Measurements from ENCODE around the gene CLSTN2. TPM values are rescaled to one million over a fixed set of nuclear protein-coding genes. Genes with fewer than 3 reads are reported as not detected.

CLSTN2 gene
- polyA plus RNA-seq, 1 experiment = 0.04 TPM

- Histone ChIP-seq H3K27ac (ENCODE audit: low read depth, low read length) (no peak overlapping the region), H3K4me3 (ENCODE audit: low read depth, low read length) (no peak overlapping the region), H3K27me3 (ENCODE audit: control insufficient read depth, insufficient read depth, low read length) (no peaks in the 10 kb centered on the region), H3K9me3 (ENCODE audit: control insufficient read depth, insufficient read depth, low read length) (no peaks in the 10 kb centered on the region; the same call in 1 of the 2 replicates)
- no peak for TF ChIP-seq CTCF (IDR thresholded peaks at IDR 0.05; ENCODE audit: low read depth, low read length)
- ChIA-PET CTCF (no interaction called here), POLR2A (no interaction called here)
- no peak for DNase-seq (ENCODE audit: low read depth, low spot score)
These were observed 73.2 kb downstream of the CLSTN2 start for GRCh38 chr3:140007911-140008869.

GRCh38 chr3:140010391-140010790, 75.4 kb downstream of the CLSTN2 start:
- no peak overlapping the region for H3K27ac ChIP-seq (ENCODE audit: low read depth, low read length)
- no peak for DNase-seq (ENCODE audit: low read depth, low spot score)
- no peaks in the 10 kb centered on the region; the same call in 1 of the 2 replicates for H3K9me3 ChIP-seq (ENCODE audit: control insufficient read depth, insufficient read depth, low read length)
- no peak overlapping the region for H3K4me3 ChIP-seq (ENCODE audit: low read depth, low read length)
- TF ChIP-seq CTCF (IDR thresholded peaks at IDR 0.05; ENCODE audit: low read depth, low read length) = no peak
- CTCF ChIA-PET = no interaction called here
- POLR2A ChIA-PET = no interaction called here
- H3K27me3 ChIP-seq (ENCODE audit: control insufficient read depth, insufficient read depth, low read length) = no peaks in the 10 kb centered on the region

- Histone ChIP-seq H3K27me3 (ENCODE audit: control insufficient read depth, insufficient read depth, low read length) (no peaks in the 10 kb centered on the region), H3K27ac (ENCODE audit: low read depth, low read length) (no peak overlapping the region), H3K9me3 (ENCODE audit: control insufficient read depth, insufficient read depth, low read length) (no peaks in the 10 kb centered on the region; the same call in 1 of the 2 replicates), H3K4me3 (ENCODE audit: low read depth, low read length) (no peak overlapping the region)
- no peak for TF ChIP-seq CTCF (IDR thresholded peaks at IDR 0.05; ENCODE audit: low read depth, low read length)
- POLR2A ChIA-PET = no interaction called here
- no peak for DNase-seq (ENCODE audit: low read depth, low spot score)
- CTCF ChIA-PET = no interaction called here
These were observed 76.1 kb downstream of the CLSTN2 start for GRCh38 chr3:140011086-140011485.

- no peak for DNase-seq (ENCODE audit: low read depth, low spot score)
- Histone ChIP-seq H3K27me3 (ENCODE audit: control insufficient read depth, insufficient read depth, low read length) (no peaks in the 10 kb centered on the region), H3K4me3 (ENCODE audit: low read depth, low read length) (no peak overlapping the region), H3K9me3 (ENCODE audit: control insufficient read depth, insufficient read depth, low read length) (no peaks in the 10 kb centered on the region; the same call in 1 of the 2 replicates), H3K27ac (ENCODE audit: low read depth, low read length) (no peak overlapping the region)
- TF ChIP-seq CTCF (IDR thresholded peaks at IDR 0.05; ENCODE audit: low read depth, low read length) = no peak
- ChIA-PET POLR2A (no interaction called here), CTCF (no interaction called here)
These were observed 76.8 kb downstream of the CLSTN2 start for GRCh38 chr3:140011611-140012277.

GRCh38 chr3:140013220-140013619, 78.2 kb downstream of the CLSTN2 start:
- no peaks in the 10 kb centered on the region; the same call in 1 of the 2 replicates for H3K9me3 ChIP-seq (ENCODE audit: control insufficient read depth, insufficient read depth, low read length)
- CTCF ChIA-PET = no interaction called here
- TF ChIP-seq CTCF (IDR thresholded peaks at IDR 0.05; ENCODE audit: low read depth, low read length) = no peak
- H3K27ac ChIP-seq (ENCODE audit: low read depth, low read length) = no peak overlapping the region
- no peak overlapping the region for H3K4me3 ChIP-seq (ENCODE audit: low read depth, low read length)
- DNase-seq (ENCODE audit: low read depth, low spot score) = no peak
- no peaks in the 10 kb centered on the region for H3K27me3 ChIP-seq (ENCODE audit: control insufficient read depth, insufficient read depth, low read length)
- POLR2A ChIA-PET = no interaction called here
